ENCODE results near the gene CANX. TPM values are rescaled to one million over a fixed set of nuclear protein-coding genes. Genes with fewer than 3 reads are reported as not detected.

The CANX gene
- total and polyA plus RNA-seq, 9 of the 15 experiments (the other 6 are each of a cell fraction or from before 2014, with no cell fraction given) = 155 to 893 (median 589) TPM

DNA sequence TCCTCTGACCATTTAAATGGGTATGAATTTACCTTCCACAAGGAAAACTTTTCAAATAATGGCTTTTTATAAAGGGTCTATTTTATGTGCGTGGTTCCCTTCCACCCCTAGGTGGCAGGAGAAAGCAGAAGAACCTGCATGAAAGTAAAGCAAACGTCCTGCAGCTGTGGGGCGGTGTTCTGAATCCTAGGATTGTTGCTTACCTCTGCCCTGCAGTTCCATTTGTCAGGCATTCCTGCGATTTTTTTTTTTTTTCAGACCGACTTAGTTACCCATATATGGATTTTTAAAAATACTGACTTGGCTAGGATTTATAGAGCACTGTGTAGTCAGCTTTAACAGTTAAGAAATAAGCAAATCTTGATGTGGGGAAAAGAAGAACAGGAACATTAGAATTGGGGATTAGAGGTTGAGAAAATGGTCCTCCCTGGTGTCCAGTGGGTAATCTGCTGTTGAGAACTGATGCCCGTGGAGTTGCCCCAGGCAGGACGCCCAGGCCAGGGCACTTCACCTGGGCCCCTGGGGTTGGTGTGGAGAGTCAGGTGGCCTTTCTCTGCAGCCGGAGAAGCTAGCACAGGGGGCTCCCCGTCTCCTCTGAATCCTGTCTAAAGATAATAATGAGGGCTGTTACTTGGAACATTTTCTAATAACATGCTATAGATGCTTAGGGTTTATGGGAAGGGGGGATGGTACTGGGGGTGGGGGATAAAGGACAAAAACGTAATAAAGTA lies 64.6 kb downstream of the CANX start (continued):
- TF ChIP-seq, protein P1, sequence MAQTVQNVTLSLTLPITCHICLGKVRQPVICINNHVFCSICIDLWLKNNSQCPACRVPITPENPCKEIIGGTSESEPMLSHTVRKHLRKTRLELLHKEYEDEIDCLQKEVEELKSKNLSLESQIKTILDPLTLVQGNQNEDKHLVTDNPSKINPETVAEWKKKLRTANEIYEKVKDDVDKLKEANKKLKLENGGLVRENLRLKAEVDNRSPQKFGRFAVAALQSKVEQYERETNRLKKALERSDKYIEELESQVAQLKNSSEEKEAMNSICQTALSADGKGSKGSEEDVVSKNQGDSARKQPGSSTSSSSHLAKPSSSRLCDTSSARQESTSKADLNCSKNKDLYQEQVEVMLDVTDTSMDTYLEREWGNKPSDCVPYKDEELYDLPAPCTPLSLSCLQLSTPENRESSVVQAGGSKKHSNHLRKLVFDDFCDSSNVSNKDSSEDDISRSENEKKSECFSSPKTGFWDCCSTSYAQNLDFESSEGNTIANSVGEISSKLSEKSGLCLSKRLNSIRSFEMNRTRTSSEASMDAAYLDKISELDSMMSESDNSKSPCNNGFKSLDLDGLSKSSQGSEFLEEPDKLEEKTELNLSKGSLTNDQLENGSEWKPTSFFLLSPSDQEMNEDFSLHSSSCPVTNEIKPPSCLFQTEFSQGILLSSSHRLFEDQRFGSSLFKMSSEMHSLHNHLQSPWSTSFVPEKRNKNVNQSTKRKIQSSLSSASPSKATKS (CRISPR knock-in tag; IDR thresholded peaks at IDR 0.05) = no peak
- TF ChIP-seq TAF7 (tag; IDR thresholded peaks at IDR 0.05) (no peak), PHF8 (IDR thresholded peaks at IDR 0.05; ENCODE audit: borderline replicate concordance, low read length) (no peak), RHOXF2B (CRISPR knock-in tag; conservative IDR thresholded peaks at IDR 0.05) (no peak), ZBTB1 (CRISPR knock-in tag; IDR thresholded peaks at IDR 0.05; ENCODE audit: borderline replicate concordance, low read depth) (no peak), ZNF785 (CRISPR knock-in tag; IDR thresholded peaks at IDR 0.05) (no peak), BRD4 (IDR thresholded peaks at IDR 0.05) (no peak), ZFX (CRISPR knock-in tag; IDR thresholded peaks at IDR 0.05) (no peak), SP2 (IDR thresholded peaks at IDR 0.05; ENCODE audit: extremely low read depth, low read depth, low read length, poor library complexity, severe bottlenecking) (no peak)
- TF ChIP-seq, protein P2, sequence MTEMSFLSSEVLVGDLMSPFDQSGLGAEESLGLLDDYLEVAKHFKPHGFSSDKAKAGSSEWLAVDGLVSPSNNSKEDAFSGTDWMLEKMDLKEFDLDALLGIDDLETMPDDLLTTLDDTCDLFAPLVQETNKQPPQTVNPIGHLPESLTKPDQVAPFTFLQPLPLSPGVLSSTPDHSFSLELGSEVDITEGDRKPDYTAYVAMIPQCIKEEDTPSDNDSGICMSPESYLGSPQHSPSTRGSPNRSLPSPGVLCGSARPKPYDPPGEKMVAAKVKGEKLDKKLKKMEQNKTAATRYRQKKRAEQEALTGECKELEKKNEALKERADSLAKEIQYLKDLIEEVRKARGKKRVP (CRISPR knock-in tag; IDR thresholded peaks at IDR 0.05) = no peak
- TF ChIP-seq, protein P3, sequence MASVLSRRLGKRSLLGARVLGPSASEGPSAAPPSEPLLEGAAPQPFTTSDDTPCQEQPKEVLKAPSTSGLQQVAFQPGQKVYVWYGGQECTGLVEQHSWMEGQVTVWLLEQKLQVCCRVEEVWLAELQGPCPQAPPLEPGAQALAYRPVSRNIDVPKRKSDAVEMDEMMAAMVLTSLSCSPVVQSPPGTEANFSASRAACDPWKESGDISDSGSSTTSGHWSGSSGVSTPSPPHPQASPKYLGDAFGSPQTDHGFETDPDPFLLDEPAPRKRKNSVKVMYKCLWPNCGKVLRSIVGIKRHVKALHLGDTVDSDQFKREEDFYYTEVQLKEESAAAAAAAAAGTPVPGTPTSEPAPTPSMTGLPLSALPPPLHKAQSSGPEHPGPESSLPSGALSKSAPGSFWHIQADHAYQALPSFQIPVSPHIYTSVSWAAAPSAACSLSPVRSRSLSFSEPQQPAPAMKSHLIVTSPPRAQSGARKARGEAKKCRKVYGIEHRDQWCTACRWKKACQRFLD (CRISPR knock-in tag; IDR thresholded peaks at IDR 0.05) = no peak
- TF ChIP-seq, protein P4, sequence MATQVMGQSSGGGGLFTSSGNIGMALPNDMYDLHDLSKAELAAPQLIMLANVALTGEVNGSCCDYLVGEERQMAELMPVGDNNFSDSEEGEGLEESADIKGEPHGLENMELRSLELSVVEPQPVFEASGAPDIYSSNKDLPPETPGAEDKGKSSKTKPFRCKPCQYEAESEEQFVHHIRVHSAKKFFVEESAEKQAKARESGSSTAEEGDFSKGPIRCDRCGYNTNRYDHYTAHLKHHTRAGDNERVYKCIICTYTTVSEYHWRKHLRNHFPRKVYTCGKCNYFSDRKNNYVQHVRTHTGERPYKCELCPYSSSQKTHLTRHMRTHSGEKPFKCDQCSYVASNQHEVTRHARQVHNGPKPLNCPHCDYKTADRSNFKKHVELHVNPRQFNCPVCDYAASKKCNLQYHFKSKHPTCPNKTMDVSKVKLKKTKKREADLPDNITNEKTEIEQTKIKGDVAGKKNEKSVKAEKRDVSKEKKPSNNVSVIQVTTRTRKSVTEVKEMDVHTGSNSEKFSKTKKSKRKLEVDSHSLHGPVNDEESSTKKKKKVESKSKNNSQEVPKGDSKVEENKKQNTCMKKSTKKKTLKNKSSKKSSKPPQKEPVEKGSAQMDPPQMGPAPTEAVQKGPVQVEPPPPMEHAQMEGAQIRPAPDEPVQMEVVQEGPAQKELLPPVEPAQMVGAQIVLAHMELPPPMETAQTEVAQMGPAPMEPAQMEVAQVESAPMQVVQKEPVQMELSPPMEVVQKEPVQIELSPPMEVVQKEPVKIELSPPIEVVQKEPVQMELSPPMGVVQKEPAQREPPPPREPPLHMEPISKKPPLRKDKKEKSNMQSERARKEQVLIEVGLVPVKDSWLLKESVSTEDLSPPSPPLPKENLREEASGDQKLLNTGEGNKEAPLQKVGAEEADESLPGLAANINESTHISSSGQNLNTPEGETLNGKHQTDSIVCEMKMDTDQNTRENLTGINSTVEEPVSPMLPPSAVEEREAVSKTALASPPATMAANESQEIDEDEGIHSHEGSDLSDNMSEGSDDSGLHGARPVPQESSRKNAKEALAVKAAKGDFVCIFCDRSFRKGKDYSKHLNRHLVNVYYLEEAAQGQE (IDR thresholded peaks at IDR 0.05; ENCODE audit: borderline replicate concordance) = peak; percentile 44; the same call in 1 of the 2 replicates
- TF ChIP-seq, protein P4 (CRISPR knock-in tag; IDR thresholded peaks at IDR 0.05; ENCODE audit: low read depth) = no peak
- TF ChIP-seq, protein P5, sequence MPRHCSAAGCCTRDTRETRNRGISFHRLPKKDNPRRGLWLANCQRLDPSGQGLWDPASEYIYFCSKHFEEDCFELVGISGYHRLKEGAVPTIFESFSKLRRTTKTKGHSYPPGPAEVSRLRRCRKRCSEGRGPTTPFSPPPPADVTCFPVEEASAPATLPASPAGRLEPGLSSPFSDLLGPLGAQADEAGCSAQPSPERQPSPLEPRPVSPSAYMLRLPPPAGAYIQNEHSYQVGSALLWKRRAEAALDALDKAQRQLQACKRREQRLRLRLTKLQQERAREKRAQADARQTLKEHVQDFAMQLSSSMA (CRISPR knock-in tag; IDR thresholded peaks at IDR 0.05) = no peak
